HepG2 (cell line): ENCODE measurements around the gene PDGFD. TPM values are rescaled to one million over a fixed set of nuclear protein-coding genes. Genes with fewer than 3 reads are reported as not detected.

Experiments used
- CBX2 ChIP-seq, 2 experiments: fragments of 200-600 bp in 1 of 2; sonication (generic); formaldehyde crosslinking in 1 of 2; IDR thresholded peaks; 2 replicates each; pipeline versions ENCODE4 v1.7.0 to v1.8.1; 2018 to 2022; ENCODE audit warnings: low read depth in 2 of 2, low read length in 1 of 2, mild to moderate bottlenecking in 1 of 2, missing genetic modification reagents in 1 of 2
- PAWR ChIP-seq: sonication (generic); formaldehyde crosslinking; IDR thresholded peaks from 2 replicates; pipeline ENCODE4 v1.4.0; 2020; ENCODE audit warnings: missing genetic modification reagents, mild to moderate bottlenecking, borderline replicate concordance
- SUZ12 ChIP-seq: fragments of 150-350 bp; IDR thresholded peaks from 2 replicates; pipeline ENCODE4 v1.6.1; 2014; ENCODE audit warnings: low read depth, low read length
- polyA plus RNA-seq, 8 experiments: library from polyadenylated mRNA; depleted of rRNA in 3 of 8; stranded (reverse) in 7 of 8; unstranded in 1 of 8; fragments of >200 nt; fragmentation: Illumina TruSeq in 4 of 8; extraction: Trizol in 4 of 8; gene quantifications; 2 replicates each; pipeline versions ENCODE4 v1.2.1 to v1.2.3, GENCODE V29; 2011 to 2016; ENCODE audit warnings: low read depth in 4 of 8, missing spikeins in 1 of 8, mixed read lengths in 1 of 8; ENCODE audit not compliant: insufficient read depth in 1 of 8
- total RNA-seq, 5 experiments: library from RNA; depleted of rRNA; stranded (reverse); fragments of >200 nt; fragmentation: Illumina TruSeq; extraction: Trizol; gene quantifications; 2 replicates each; pipeline ENCODE4 v1.2.3, GENCODE V29; 2016; ENCODE audit warnings: low read depth in 1 of 5
- TF ChIP-seq, protein P1 (sequence below): sonication (generic); formaldehyde crosslinking; IDR thresholded peaks from 2 replicates; pipeline ENCODE4 v1.4.0; 2020; ENCODE audit warnings: missing genetic modification reagents
- TF ChIP-seq, protein P2 (sequence below), 2 experiments: fragments of 450-650 bp in 1 of 2; sonication (generic) in 1 of 2; formaldehyde crosslinking in 1 of 2; IDR thresholded peaks; 2 replicates each; pipeline versions ENCODE4 v1.6.1 to v1.8.0; 2016 to 2022; ENCODE audit warnings: antibody characterized with exemption in 1 of 2, mild to moderate bottlenecking in 1 of 2, missing genetic modification reagents in 1 of 2
- TF ChIP-seq, protein P3 (sequence below), 2 experiments: sonication (generic) in 1 of 2; formaldehyde crosslinking in 1 of 2; IDR thresholded peaks; 2 replicates each; pipeline versions ENCODE4 v1.5.1 to v1.6.1; 2011 to 2020; ENCODE audit warnings: borderline replicate concordance in 1 of 2, low read depth in 1 of 2, low read length in 1 of 2, mild to moderate bottlenecking in 1 of 2, missing genetic modification reagents in 1 of 2, moderate library complexity in 1 of 2

Gene PDGFD
- total and polyA plus RNA-seq, 2 of the 13 experiments (the other 11 are each of a cell fraction or from before 2014, with no cell fraction given), result 0.09 to 0.29 TPM

DNA sequence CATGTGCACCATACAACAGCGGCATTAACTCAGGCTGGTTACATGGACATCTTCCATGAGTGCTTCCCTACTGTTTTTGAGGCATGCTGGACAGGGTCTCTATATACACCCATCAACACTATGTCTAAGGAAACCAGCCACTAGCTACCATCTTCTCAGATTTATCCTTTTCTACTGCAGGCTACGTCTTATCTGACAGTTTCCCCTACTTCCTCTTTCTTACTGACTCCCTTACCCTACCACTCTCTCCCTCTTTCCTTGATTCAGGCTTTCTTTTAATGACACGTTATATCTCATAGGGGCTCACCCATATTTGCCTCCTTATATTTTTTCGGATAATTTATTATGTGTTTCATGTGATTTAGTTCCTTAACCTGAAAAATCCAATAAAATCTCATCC lies 85.7 kb downstream of the PDGFD start (continued):
- TF ChIP-seq, protein P1, sequence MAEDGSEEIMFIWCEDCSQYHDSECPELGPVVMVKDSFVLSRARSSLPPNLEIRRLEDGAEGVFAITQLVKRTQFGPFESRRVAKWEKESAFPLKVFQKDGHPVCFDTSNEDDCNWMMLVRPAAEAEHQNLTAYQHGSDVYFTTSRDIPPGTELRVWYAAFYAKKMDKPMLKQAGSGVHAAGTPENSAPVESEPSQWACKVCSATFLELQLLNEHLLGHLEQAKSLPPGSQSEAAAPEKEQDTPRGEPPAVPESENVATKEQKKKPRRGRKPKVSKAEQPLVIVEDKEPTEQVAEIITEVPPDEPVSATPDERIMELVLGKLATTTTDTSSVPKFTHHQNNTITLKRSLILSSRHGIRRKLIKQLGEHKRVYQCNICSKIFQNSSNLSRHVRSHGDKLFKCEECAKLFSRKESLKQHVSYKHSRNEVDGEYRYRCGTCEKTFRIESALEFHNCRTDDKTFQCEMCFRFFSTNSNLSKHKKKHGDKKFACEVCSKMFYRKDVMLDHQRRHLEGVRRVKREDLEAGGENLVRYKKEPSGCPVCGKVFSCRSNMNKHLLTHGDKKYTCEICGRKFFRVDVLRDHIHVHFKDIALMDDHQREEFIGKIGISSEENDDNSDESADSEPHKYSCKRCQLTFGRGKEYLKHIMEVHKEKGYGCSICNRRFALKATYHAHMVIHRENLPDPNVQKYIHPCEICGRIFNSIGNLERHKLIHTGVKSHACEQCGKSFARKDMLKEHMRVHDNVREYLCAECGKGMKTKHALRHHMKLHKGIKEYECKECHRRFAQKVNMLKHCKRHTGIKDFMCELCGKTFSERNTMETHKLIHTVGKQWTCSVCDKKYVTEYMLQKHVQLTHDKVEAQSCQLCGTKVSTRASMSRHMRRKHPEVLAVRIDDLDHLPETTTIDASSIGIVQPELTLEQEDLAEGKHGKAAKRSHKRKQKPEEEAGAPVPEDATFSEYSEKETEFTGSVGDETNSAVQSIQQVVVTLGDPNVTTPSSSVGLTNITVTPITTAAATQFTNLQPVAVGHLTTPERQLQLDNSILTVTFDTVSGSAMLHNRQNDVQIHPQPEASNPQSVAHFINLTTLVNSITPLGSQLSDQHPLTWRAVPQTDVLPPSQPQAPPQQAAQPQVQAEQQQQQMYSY (CRISPR knock-in tag), result no peak
- TF ChIP-seq SUZ12, result no peak
- TF ChIP-seq, protein P2, sequence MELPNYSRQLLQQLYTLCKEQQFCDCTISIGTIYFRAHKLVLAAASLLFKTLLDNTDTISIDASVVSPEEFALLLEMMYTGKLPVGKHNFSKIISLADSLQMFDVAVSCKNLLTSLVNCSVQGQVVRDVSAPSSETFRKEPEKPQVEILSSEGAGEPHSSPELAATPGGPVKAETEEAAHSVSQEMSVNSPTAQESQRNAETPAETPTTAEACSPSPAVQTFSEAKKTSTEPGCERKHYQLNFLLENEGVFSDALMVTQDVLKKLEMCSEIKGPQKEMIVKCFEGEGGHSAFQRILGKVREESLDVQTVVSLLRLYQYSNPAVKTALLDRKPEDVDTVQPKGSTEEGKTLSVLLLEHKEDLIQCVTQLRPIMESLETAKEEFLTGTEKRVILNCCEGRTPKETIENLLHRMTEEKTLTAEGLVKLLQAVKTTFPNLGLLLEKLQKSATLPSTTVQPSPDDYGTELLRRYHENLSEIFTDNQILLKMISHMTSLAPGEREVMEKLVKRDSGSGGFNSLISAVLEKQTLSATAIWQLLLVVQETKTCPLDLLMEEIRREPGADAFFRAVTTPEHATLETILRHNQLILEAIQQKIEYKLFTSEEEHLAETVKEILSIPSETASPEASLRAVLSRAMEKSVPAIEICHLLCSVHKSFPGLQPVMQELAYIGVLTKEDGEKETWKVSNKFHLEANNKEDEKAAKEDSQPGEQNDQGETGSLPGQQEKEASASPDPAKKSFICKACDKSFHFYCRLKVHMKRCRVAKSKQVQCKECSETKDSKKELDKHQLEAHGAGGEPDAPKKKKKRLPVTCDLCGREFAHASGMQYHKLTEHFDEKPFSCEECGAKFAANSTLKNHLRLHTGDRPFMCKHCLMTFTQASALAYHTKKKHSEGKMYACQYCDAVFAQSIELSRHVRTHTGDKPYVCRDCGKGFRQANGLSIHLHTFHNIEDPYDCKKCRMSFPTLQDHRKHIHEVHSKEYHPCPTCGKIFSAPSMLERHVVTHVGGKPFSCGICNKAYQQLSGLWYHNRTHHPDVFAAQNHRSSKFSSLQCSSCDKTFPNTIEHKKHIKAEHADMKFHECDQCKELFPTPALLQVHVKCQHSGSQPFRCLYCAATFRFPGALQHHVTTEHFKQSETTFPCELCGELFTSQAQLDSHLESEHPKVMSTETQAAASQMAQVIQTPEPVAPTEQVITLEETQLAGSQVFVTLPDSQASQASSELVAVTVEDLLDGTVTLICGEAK (IDR thresholded peaks at IDR 0.05), result no peak
- TF ChIP-seq, protein P2 (CRISPR knock-in tag; IDR thresholded peaks at IDR 0.05), result no peak
- TF ChIP-seq, protein P3, sequence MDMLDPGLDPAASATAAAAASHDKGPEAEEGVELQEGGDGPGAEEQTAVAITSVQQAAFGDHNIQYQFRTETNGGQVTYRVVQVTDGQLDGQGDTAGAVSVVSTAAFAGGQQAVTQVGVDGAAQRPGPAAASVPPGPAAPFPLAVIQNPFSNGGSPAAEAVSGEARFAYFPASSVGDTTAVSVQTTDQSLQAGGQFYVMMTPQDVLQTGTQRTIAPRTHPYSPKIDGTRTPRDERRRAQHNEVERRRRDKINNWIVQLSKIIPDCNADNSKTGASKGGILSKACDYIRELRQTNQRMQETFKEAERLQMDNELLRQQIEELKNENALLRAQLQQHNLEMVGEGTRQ (IDR thresholded peaks at IDR 0.05; ENCODE audit: low read depth, low read length), result no peak
- TF ChIP-seq, protein P3 (CRISPR knock-in tag; IDR thresholded peaks at IDR 0.05; ENCODE audit: borderline replicate concordance), result no peak
- TF ChIP-seq CBX2 (IDR thresholded peaks at IDR 0.05; ENCODE audit: low read depth, low read length), result no peak
- no peak for TF ChIP-seq CBX2 (CRISPR knock-in tag; IDR thresholded peaks at IDR 0.05; ENCODE audit: low read depth)
- no peak for TF ChIP-seq PAWR (CRISPR knock-in tag)
